HG03095 (cell line): ENCODE data around the gene GNAQ.
A peak's percentile ranks its signal among the peaks of the same experiment; 100 is the strongest.

Experiments used
- ATAC-seq: cut with Tn5 transposase; IDR thresholded peaks from one replicate; pipeline ENCODE4 v1.9.1; 2021; ENCODE audit warnings: moderate library complexity; ENCODE audit not compliant: unreplicated experiment

GNAQ gene

DNA sequence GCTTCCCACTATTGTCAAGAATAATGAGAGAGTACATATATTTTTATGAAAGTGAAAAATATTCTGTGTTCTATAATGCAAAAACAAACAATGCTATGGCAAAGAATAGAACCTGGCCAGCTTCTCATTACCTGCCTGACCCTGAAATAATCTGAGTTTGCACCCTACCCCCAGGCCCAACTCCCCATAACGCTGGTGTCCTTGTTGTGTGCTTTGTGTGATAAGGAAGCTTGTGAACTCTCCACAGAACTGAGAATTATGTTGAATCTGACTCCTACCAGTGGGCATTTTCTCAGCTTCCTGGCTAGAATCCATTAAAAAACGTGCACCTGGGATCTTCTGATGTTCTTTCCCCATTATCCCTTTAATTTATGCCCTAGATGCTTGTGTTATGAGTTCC, 205.5 kb downstream of the GNAQ start:
- ATAC-seq = no peak

DNA sequence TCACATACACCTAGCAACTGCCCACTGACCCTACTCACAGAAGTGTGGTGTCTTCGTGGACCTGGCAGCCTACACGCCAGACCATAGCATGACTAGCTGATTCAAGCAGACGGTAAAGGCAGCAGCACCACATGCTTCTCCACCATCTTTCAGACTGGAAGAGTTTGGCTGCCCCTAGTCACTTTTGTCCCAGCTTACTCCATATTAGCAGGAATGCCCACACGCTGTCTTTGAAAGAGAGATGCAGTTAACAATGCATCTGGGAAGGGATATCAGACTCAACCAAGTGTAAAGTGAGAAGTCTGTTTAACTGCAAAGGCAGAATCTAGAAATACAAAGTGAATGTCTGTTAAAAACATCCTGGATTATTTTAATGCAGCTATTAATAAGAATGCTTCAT, 206.2 kb downstream of the GNAQ start:
- no peak for ATAC-seq

GRCh38 chr9:77820293-77820954, 211.2 kb downstream of the GNAQ start:
- ATAC-seq = no peak

- no peak for ATAC-seq
Measured at GRCh38 chr9:77819657-77820056, 212.0 kb downstream of the GNAQ start.

GRCh38 chr9:77817590-77818311, 213.9 kb downstream of the GNAQ start:
- peak; percentile 46 for ATAC-seq

DNA sequence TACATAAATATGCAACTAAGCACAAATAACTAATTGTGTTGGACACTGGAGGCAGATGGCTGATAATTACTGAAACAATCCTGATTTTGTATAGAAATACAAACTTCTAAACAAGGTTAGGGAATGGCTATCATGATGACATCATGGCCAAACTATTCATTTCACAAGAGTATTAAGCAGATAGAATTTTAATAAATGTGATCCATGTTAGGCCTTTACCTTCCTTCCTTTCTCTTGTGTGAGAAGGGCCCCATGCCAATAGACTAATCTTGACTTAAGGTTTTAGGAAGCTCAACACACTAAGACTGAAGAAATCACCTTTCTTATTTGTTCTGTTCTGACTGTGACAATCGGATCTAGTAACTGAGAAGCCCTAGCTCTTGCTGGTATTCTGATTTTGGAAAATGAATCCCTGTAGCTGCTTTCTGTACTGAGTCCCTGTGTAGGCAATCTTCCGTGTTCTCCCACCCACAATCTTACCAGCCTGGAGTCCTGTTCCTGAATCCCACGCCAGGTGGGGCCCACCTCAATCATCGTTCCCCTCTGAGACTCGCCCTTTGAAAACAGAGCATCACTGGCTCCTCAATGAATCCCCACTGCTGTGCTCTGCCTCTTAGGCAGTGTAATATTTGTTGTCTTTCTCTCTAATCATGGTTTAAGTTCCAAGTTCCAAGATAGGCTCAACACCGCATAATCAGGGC, 214.8 kb downstream of the GNAQ start:
- ATAC-seq = no peak

DNA sequence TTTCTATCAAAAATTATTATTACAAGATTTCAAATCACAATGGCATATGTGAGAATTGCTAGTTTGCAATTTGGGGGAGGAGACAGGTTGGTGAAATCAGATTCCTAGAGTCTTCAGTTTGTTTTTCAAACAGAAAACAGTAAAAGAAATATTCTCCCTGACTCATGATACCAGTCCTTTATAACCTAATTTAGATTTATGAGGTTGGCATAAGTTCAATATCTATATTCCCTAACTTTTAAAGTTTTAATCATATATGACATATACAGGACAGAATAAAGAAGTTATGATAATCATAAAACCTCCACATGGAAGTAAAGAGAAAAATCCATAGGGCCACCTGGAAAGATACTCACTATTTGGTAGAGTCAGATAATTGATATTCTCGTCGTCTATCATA, 216.4 kb downstream of the GNAQ start:
- no peak for ATAC-seq

GRCh38 chr9:77811832-77812231, 219.8 kb downstream of the GNAQ start:
- no peak for ATAC-seq

- ATAC-seq = no peak
Measured at GRCh38 chr9:77810637-77811119, 220.9 kb downstream of the GNAQ start.

- ATAC-seq = no peak
Measured at GRCh38 chr9:77810047-77810446, 221.6 kb downstream of the GNAQ start.

DNA sequence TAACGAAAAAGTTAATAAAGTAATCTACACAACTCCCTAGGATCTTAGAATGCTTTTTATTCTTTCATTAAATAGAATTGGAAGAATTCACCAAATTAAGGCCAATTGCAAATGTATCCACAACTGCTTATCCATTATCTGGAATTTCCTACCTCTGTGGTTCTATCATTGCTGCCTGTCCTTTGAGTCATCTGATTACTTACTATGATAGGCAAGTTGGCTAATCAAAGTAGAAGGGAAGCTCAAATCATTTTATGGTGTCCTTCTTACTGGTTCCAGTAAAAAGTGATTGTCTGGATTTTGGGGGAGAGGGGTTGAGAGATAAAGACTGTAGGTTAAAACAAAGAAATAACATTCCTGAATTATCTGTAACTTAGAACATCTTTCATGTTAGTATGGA, 222.1 kb downstream of the GNAQ start:
- no peak for ATAC-seq

DNA sequence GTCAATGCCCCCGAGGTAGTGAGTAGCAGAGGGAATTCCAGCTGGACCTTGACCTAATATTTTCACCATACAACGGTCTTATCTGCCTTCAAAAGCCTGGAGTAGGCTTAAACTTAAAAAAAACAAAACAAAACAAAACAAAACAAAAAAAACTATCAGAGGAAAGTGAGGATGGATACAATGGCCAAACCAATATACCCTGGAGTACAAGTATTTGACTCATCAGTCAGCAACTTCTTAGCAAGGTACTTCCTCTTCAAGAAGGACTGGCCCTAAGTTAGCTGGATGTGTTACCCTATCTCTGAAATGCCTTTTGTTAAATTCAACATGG, 222.9 kb downstream of the GNAQ start:
- no peak for ATAC-seq

DNA sequence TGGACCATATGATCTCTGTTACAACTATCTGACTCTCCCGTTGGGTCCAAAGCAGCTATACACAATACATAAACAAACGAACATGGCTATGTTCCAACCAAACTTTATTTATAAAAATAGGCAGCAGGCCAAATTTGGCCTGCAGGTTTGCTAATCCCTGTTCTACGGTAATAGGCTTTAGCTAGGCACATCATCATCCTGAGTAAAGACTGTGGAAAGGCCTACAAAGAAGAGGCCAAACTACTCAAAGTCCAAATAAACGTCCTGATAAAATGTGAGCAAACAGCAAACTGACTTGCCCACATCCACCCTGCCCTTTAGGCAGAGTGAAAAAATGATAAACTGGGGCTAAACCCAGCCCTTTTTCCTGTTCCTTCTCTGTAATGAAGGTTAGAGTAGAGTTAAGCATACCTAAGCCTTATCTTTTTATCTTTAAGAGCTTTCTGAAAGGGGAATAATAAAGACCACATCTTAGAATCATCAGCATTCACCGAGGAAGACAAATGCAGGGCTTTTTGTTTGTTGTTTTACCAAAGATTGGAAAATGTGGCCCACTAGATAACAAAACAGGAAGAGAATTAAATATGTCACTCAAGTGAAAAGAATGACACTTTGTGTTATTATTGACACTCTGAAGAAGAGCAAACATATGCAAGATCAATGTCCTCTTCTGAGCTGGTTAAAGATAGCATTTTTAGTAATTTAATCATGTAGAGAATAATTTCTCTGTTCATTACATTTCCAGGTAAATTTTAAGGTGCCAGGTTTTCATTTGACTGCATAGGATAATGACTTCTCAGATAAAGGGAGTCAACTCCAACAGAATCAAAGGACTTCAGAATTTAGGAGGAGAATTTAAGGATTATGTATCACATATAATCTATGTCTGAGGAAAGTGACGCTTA, 223.5 kb downstream of the GNAQ start:
- no peak for ATAC-seq

DNA sequence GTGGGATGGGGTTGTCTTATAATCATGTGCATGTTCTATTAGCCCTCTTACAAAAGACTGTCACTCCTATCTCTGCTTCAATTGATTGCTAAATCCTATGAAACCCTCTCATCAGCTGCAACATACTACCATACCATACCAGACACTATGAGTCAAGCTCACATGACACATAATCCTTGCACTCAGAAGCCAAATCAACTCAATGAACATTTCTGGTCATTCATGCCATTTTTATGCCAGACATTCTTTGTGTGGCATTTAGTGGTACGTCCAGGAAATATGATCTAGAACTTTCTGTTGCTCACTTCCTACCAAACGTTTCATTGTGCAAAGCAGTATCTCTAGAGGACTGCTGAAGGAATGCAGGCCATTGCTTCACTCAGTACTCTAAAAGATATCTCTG, 224.3 kb downstream of the GNAQ start:
- no peak for ATAC-seq

GRCh38 chr9:77806741-77807140, 224.9 kb downstream of the GNAQ start:
- ATAC-seq = no peak

GRCh38 chr9:77805810-77806209, 225.8 kb downstream of the GNAQ start:
- no peak for ATAC-seq

DNA sequence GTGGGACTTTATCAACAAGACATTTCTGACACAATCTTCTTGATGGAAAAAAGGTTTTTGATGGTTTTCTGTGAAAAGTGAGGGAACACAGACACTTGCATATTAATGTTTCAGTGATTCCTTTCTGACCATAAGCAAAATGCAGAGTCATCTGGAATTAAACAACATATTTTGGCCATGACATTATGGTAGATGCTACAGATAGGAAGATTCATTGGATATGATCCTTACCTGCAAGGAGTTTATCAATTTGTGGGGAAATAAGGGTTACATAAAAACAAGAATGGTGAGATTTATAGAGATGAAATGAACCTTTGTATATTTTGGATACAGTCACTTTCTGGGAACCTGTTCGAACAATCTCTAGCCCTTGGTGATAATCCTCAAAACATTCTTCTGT, 228.2 kb downstream of the GNAQ start:
- ATAC-seq = no peak

DNA sequence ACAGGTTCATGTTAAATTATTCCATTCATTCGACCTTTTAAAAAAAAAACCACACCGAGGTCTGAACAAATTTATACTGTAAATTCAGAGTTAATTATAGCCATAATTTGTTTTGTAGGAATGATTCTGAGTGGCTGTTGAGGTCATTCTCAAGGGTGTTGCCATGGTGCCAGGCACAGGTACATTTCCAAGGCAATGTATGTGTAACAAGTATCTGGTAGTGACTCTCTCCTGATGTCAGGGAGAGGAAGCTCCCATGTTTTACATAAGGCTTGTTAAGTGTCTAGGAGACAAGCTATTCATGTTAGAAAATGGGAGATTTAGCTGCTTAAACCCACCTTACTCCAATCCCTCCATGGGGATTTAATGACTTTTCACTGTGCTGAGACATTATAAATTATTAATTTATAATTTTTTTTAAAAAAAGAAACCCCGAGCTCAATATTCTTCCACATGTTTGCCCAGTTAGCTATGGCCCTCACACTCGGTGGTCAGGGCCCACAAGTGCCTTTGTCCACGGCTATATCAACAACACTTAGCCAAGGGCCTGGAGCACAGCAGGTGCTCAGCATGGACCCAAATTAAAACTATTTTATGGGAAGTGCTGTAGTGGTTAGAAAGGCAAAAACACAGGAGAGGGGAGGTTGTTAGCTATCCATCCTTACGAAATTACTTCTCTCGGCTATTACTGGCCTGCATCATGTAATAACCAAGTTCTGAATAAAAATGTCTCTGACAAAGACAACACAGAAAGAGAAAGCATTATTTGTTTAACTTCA, 228.9 kb downstream of the GNAQ start:
- ATAC-seq = no peak

- no peak for ATAC-seq
Measured at GRCh38 chr9:77802064-77802463, 229.5 kb downstream of the GNAQ start.

DNA sequence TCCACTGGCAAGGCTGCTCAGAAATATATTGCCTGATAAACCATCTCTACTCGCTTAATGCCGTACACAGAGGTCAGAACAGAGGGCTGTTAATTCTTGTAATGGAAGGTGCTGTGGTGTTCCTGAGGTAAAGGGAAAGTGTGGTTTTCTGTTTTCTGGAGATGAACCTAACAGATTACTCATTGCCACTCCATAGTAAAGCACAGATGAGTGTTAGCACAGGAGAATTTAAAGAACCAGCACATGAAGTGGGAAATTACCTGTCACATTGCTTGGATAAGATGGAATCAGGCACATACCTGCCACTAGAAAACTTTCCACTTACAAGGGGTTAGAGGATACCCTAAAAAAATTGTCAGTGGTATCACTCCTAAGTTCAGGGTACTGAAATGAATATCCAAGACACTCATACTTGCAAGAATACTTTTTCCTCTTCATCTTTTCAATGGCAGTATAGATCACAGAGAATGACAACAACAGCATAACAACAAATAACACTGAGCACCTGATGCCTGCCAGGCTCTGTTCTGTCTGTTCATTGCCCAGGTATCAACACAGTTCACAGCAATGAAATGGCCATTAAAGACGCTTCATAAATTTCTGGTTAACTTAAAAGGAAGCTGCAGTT, 230.6 kb downstream of the GNAQ start:
- no peak for ATAC-seq
